K562 (cell line): ENCODE data around the gene HOXC11. TPM values are rescaled to one million over a fixed set of nuclear protein-coding genes. Genes with fewer than 3 reads are reported as not detected.

ENCODE experiments used
- ATF1 ChIP-seq, 2 experiments: fragments of 450-650 bp in 1 of 2; IDR thresholded peaks; 2 replicates each; pipeline ENCODE4 v1.6.1; 2016; ENCODE audit warnings: missing compliant biosample characterization in 1 of 2, missing genetic modification characterization in 1 of 2
- CBX5 ChIP-seq: IDR thresholded peaks from 2 replicates; pipeline ENCODE4 v1.6.1; 2014; ENCODE audit warnings: low read depth, borderline replicate concordance
- CHD2 ChIP-seq: IDR thresholded peaks from 2 replicates; pipeline ENCODE4 v1.6.1; 2011; ENCODE audit warnings: low read depth, low read length
- CTBP1 ChIP-seq: fragments of 450-650 bp; IDR thresholded peaks from 2 replicates; pipeline ENCODE4 v1.6.1; 2016; ENCODE audit warnings: borderline replicate concordance
- CXXC5 ChIP-seq: fragments of 250-450 bp; sonication (Bioruptor Pico); IDR thresholded peaks from 2 replicates; pipeline ENCODE4 v1.8.0; 2022; ENCODE audit warnings: inconsistent platforms, mild to moderate bottlenecking, moderate library complexity
- ELF2 ChIP-seq: fragments of 250-450 bp; sonication (Bioruptor Pico); IDR thresholded peaks from 2 replicates; pipeline ENCODE4 v1.5.0; 2021; ENCODE audit warnings: mild to moderate bottlenecking
- ESRRA ChIP-seq: fragments of 450-650 bp; IDR thresholded peaks from 2 replicates; pipeline ENCODE4 v1.6.1; 2014; ENCODE audit warnings: low read depth, mild to moderate bottlenecking, moderate library complexity, borderline replicate concordance
- FOXA3 ChIP-seq, 2 experiments: fragments of 450-650 bp in 1 of 2; sonication (generic) in 1 of 2; formaldehyde crosslinking; IDR thresholded peaks in 1 of 2; conservative IDR thresholded peaks in 1 of 2; 2 replicates each; pipeline versions ENCODE4 v1.4.0 to v1.8.0; 2020 to 2022; ENCODE audit warnings: mild to moderate bottlenecking in 2 of 2, missing genetic modification reagents in 1 of 2
- HNRNPLL ChIP-seq: fragments of 200-400 bp; formaldehyde crosslinking; IDR thresholded peaks from 2 replicates; pipeline ENCODE4 v1.6.1; 2017; ENCODE audit warnings: low read length, low read depth, mild to moderate bottlenecking; ENCODE audit not compliant: poor library complexity, severe bottlenecking
- LEF1 ChIP-seq: fragments of 450-650 bp; IDR thresholded peaks from 2 replicates; pipeline ENCODE4 v1.6.1; 2016; ENCODE audit warnings: mild to moderate bottlenecking
- MEIS2 ChIP-seq: fragments of 450-650 bp; IDR thresholded peaks from 2 replicates; pipeline ENCODE4 v1.6.1; 2014; ENCODE audit warnings: mild to moderate bottlenecking; ENCODE audit not compliant: partially characterized antibody
- NCOA2 ChIP-seq, 2 experiments: fragments of 450-650 bp; IDR thresholded peaks; 2 replicates each; pipeline ENCODE4 v1.6.1; 2018; ENCODE audit warnings: mild to moderate bottlenecking in 2 of 2, moderate library complexity in 1 of 2; ENCODE audit not compliant: partially characterized antibody in 2 of 2
- NCOR1 ChIP-seq: fragments of 450-650 bp; IDR thresholded peaks from 2 replicates; pipeline ENCODE4 v1.6.1; 2016; ENCODE audit warnings: mild to moderate bottlenecking, moderate library complexity
- NFE2 ChIP-seq: IDR thresholded peaks from 2 replicates; pipeline ENCODE4 v1.6.1; 2014; ENCODE audit warnings: antibody characterized with exemption, low read depth
- NFXL1 ChIP-seq: fragments of 450-650 bp; formaldehyde crosslinking; IDR thresholded peaks from 2 replicates; pipeline ENCODE4 v1.4.0; 2021; ENCODE audit warnings: mild to moderate bottlenecking
- PHB2 ChIP-seq: fragments of 450-650 bp; IDR thresholded peaks from 2 replicates; pipeline ENCODE4 v1.6.1; 2017; ENCODE audit warnings: low read depth
- PTBP1 ChIP-seq: fragments of 200-400 bp; formaldehyde crosslinking; IDR thresholded peaks from 2 replicates; pipeline ENCODE4 v1.6.1; 2017; ENCODE audit warnings: low read depth, low read length
- RCOR1 ChIP-seq, 2 experiments: IDR thresholded peaks; 2 replicates each; pipeline ENCODE4 v1.6.1; 2012; ENCODE audit warnings: low read depth in 2 of 2, low read length in 2 of 2, borderline replicate concordance in 1 of 2, improper control_type of control experiment in 1 of 2
- RNF2 ChIP-seq: sonication (generic); IDR thresholded peaks from 2 replicates; pipeline ENCODE4 v1.6.1; 2016
- SRF ChIP-seq, 2 experiments: fragments of 250-450, 450-650 bp in 1 of 2; sonication (Bioruptor Pico) in 1 of 2; sonication (generic) in 1 of 2; formaldehyde crosslinking; IDR thresholded peaks; 2 replicates each; pipeline versions ENCODE4 v1.5.0 to v1.5.1; 2020 to 2022; ENCODE audit warnings: mild to moderate bottlenecking in 1 of 2, missing genetic modification reagents in 1 of 2
- ZNF263 ChIP-seq: sonication (generic); formaldehyde crosslinking; IDR thresholded peaks from 2 replicates; pipeline ENCODE4 v1.8.0; 2022; ENCODE audit warnings: mild to moderate bottlenecking, missing genetic modification reagents, borderline replicate concordance
- ZNF76 ChIP-seq: fragments of 250-450 bp; sonication (Bioruptor Pico); IDR thresholded peaks from 2 replicates; pipeline ENCODE4 v1.4.0; 2020; ENCODE audit warnings: mild to moderate bottlenecking, moderate library complexity, borderline replicate concordance
- polyA plus RNA-seq, 8 experiments: library from polyadenylated mRNA; depleted of rRNA in 4 of 8; stranded (reverse) in 5 of 8; unstranded in 3 of 8; fragments of >200 nt; fragmentation: Nextera tagmentation in 2 of 8; fragmentation: Illumina TruSeq in 1 of 8; extraction: Ambion mirVana in 2 of 8; extraction: Trizol in 1 of 8; gene quantifications; 2 replicates each; pipeline versions ENCODE4 v1.2.1 to v1.2.3, GENCODE V29; 2011 to 2014; ENCODE audit warnings: inconsistent platforms in 1 of 8, missing spikeins in 1 of 8
- total RNA-seq, 7 experiments: library from RNA; depleted of rRNA in 6 of 7; stranded (reverse); fragments of >200 nt in 6 of 7; fragmentation: Illumina TruSeq in 2 of 7; extraction: Trizol in 2 of 7; gene quantifications; 2 replicates each; pipeline versions ENCODE4 v1.2.1 to v1.2.3, GENCODE V29; 2011 to 2021; ENCODE audit warnings: low replicate concordance in 1 of 7
- TF ChIP-seq, protein P1 (sequence below): fragments of 250-450 bp; sonication (Bioruptor Pico); IDR thresholded peaks from 2 replicates; pipeline ENCODE4 v1.8.0; 2021; ENCODE audit warnings: moderate library complexity, mild to moderate bottlenecking, inconsistent platforms
- TF ChIP-seq, protein P2 (sequence below), 2 experiments: fragments of 450-650 bp; IDR thresholded peaks; 2 replicates each; pipeline ENCODE4 v1.6.1; 2016
- TF ChIP-seq, protein P3 (sequence below), 2 experiments: IDR thresholded peaks in 1 of 2; conservative IDR thresholded peaks in 1 of 2; 2 replicates each; pipeline ENCODE4 v1.6.1; 2016; ENCODE audit warnings: low read depth in 2 of 2, mild to moderate bottlenecking in 1 of 2, missing compliant biosample characterization in 1 of 2, missing genetic modification characterization in 1 of 2, moderate library complexity in 1 of 2

Gene HOXC11
- total and polyA plus RNA-seq, 9 of the 15 experiments (the other 6 are each of a cell fraction or from before 2014, with no cell fraction given) = not detected

DNA sequence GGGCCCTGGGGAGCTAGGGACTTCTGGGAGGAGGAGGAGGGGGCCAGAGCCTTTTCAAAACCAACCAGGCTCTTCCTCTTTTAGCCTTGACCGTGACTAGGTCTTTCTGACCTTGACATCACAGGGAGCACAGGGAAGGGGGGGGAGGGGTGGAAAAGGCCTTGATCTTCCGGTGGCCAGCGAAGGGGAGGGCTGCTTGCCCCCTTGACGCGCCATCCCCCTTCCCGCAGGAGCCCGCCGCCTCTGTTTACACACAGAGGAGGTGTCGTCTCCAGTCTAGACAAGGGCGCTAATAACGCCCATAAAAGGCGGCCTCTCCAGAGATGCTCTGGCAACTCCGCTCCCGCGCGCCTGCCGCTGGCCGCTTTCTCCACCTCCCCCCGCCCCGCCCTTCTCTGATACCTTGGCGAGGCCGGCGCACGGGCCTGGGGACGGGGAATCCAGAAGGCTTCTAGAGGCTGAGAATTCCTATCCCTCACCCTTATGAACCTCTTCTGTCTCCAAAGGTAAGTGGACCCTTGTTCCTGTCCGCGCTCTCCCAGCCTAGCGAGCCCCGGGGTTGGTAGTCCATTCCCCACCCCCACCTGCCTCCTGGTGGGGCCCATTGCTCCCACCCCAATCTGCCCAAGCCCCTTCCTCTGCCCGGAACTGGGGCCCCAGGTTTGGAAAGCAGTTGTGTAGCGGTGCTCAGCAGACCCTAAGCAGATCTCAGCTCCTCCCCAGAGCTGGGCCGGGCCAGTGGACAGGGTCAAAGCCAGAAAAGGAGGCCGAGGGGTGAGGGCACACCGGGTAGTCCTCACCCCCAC is 23.1 kb upstream of the HOXC11 start (continued):
- no peak for TF ChIP-seq ZNF76 (CRISPR knock-in tag)
- TF ChIP-seq NCOA2 (IDR thresholded peaks at IDR 0.05; ENCODE audit: partially characterized antibody in 2 of 2) = no peak
- TF ChIP-seq NFE2 = peak; percentile 46; the same call in 1 of the 2 replicates
- TF ChIP-seq SRF (CRISPR knock-in tag; IDR thresholded peaks at IDR 0.05) = peak in 1 of 2 experiments; percentile 90; a peak in 2 of 4 replicates
- peak; percentile 44; the same call in 1 of the 2 replicates for TF ChIP-seq RNF2
- no peak for TF ChIP-seq CBX5
- TF ChIP-seq, protein P1, sequence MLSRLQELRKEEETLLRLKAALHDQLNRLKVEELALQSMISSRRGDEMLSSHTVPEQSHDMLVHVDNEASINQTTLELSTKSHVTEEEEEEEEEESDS (CRISPR knock-in tag) = no peak
- TF ChIP-seq, protein P2, sequence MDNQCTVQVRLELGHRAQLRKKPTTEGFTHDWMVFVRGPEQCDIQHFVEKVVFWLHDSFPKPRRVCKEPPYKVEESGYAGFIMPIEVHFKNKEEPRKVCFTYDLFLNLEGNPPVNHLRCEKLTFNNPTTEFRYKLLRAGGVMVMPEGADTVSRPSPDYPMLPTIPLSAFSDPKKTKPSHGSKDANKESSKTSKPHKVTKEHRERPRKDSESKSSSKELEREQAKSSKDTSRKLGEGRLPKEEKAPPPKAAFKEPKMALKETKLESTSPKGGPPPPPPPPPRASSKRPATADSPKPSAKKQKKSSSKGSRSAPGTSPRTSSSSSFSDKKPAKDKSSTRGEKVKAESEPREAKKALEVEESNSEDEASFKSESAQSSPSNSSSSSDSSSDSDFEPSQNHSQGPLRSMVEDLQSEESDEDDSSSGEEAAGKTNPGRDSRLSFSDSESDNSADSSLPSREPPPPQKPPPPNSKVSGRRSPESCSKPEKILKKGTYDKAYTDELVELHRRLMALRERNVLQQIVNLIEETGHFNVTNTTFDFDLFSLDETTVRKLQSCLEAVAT (IDR thresholded peaks at IDR 0.05) = no peak
- no peak for TF ChIP-seq NCOR1
- TF ChIP-seq CHD2 = no peak
- TF ChIP-seq ELF2 = no peak
- no peak for TF ChIP-seq ATF1 (CRISPR knock-in tag; IDR thresholded peaks at IDR 0.05)
- TF ChIP-seq ATF1 (tag; IDR thresholded peaks at IDR 0.05) = peak; percentile 42; the same call in 1 of the 2 replicates
- peak; percentile 24 to 43; a peak in 1 of 4 replicates for TF ChIP-seq FOXA3 (CRISPR knock-in tag; conservative IDR thresholded peaks at IDR 0.05 in 1 of 2, IDR thresholded peaks at IDR 0.05 in 1 of 2)
- no peak for TF ChIP-seq PTBP1
- 0 out of 4 replicates have a peak, but pooled peaks of 1 of the 2 experiments have one; percentile 39 for TF ChIP-seq RCOR1 (IDR thresholded peaks at IDR 0.05; ENCODE audit: borderline replicate concordance in 1 of 2, low read depth in 2 of 2, low read length in 2 of 2)
- peak; percentile 95 for TF ChIP-seq CTBP1
- no peak for TF ChIP-seq MEIS2
- peak; percentile 47; the same call in 1 of the 2 replicates for TF ChIP-seq CXXC5 (CRISPR knock-in tag)
- peak; percentile 99 for TF ChIP-seq ESRRA
- TF ChIP-seq, protein P3, sequence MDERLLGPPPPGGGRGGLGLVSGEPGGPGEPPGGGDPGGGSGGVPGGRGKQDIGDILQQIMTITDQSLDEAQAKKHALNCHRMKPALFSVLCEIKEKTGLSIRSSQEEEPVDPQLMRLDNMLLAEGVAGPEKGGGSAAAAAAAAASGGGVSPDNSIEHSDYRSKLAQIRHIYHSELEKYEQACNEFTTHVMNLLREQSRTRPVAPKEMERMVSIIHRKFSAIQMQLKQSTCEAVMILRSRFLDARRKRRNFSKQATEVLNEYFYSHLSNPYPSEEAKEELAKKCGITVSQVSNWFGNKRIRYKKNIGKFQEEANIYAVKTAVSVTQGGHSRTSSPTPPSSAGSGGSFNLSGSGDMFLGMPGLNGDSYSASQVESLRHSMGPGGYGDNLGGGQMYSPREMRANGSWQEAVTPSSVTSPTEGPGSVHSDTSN (CRISPR knock-in tag; IDR thresholded peaks at IDR 0.05; ENCODE audit: low read depth) = no peak
- TF ChIP-seq, protein P3 (tag; conservative IDR thresholded peaks at IDR 0.05; ENCODE audit: low read depth) = no peak
- TF ChIP-seq PHB2 = no peak
- TF ChIP-seq NFXL1 (CRISPR knock-in tag) = no peak
- TF ChIP-seq ZNF263 (CRISPR knock-in tag) = peak; percentile 52; the same call in 1 of the 2 replicates
- TF ChIP-seq HNRNPLL = no peak
- TF ChIP-seq LEF1 = peak; percentile 67; the same call in 1 of the 2 replicates
